ENCODE results near the gene OSGEPL1.
A peak's percentile ranks its signal among the peaks of the same experiment; 100 is the strongest.
"Not testable (repeated sequence)": the region's sequence is repeated elsewhere in the genome, so short reads cannot be mapped to it uniquely, and the experiment has no call there.

OSGEPL1 gene

GRCh38 chr2:189729430-189729829, 33.2 kb downstream of the OSGEPL1 start:
- no peak for DNase-seq

DNA sequence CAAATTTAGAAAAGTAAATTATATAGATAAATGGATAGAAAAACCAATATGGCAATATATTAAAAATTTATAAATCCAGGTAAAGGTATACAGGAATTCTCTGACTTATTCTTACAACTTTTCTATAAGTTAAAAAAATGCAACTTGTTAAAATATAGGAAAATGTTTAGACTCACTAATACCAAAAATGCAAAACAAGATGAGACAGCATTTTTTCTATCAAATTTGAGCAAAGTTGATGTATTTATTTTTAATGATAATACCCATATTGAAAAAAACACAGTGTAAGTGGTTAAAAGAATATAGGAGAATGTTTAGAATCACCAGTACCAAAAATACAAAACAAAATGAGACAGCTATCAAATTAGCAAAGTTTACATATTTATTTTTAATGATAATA, 35.7 kb downstream of the OSGEPL1 start:
- DNase-seq, result no peak

GRCh38 chr2:189726271-189726670, 36.3 kb downstream of the OSGEPL1 start:
- no peak for DNase-seq

- DNase-seq, result no peak
These were observed 39.4 kb downstream of the OSGEPL1 start for GRCh38 chr2:189723192-189723591.

- DNase-seq, result no peak
These were observed 43.0 kb downstream of the OSGEPL1 start for GRCh38 chr2:189719571-189719970.

DNA sequence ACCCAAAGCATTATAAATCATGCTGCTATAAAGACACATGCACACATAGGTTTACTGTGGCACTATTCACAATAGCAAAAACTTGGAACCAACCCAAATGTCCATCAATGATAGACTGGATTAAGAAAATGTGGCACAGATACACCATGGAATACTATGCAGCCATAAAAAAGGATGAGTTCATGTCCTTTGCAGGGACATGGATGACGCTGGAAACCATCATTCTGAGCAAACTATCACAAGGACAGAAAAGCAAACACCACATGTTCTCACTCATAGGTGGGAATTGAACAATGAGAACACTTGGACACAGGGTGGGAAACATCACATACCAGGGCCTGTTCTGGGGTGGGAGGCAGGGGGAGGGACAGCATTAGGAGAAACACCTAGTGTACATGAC, 45.0 kb downstream of the OSGEPL1 start:
- not testable (repeated sequence) for DNase-seq

GRCh38 chr2:189709501-189710221, 52.9 kb downstream of the OSGEPL1 start:
- no peak for DNase-seq

DNA sequence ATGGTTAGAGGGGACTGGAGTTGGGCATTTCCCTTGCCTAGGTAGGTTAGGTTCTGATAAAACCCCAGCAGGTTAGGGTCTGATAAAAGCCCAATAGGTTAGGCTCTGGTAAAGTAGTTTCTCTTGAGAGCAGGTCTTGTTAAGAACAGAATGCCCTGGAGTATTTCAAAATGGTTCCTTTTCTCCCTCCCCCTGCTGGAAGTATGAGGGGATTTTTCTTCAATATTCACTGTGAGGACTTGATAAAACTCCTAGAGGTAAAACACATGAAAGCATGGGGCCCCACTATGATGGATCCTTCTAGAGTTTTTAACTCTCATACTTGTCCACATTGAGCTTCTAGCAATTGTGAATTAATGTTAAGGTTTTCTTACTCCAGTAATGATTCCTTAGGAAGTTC, 60.5 kb downstream of the OSGEPL1 start:
- DNase-seq, result no peak

DNA sequence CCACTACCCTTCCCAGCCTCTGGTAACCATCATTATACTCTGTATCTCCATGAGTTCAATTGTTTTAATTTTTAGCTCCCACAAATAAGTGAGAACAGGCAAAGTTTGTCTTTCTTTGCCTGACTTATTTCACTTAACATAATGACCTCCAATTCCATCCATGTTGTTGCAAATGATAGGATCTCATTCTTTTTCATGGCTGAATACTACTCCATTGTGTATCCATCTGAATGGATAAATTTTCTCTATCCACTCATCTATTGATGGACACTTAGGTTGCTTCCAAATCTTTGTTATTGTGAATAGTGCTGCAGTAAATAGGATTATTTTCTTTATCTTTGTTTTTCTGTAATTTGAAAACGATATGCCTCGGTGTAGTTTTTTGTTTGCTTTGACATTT, 61.9 kb downstream of the OSGEPL1 start:
- DNase-seq, result no peak

- peak; percentile 73 for DNase-seq
These were observed 64.3 kb downstream of the OSGEPL1 start for GRCh38 chr2:189698020-189698887.

All from CD4-positive, alpha-beta T cell treated with Interleukin-17A for 1 hour (primary cell).